Breast epithelium (tissue), 4 donors: ENCODE measurements around the gene ZFAND2A. TPM values are rescaled to one million over a fixed set of nuclear protein-coding genes. Genes with fewer than 3 reads are reported as not detected.
"Not testable (repeated sequence)": the region's sequence is repeated elsewhere in the genome, so short reads cannot be mapped to it uniquely, and the experiment has no call there.

Experiments used
- DNase-seq, 2 donors: peaks; one replicate each; pipeline ENCODE4 v3.0.0-alpha.2; 2019; ENCODE audit warnings: low spot score in 2 of 2
- H3K27ac ChIP-seq, 2 donors: fragments of 200-600 bp; sonication (generic) in 1 of 2; one replicate each; pipeline ENCODE4 v1.5.1; 2016 to 2019; ENCODE audit warnings: mild to moderate bottlenecking in 1 of 2
- H3K27me3 ChIP-seq, 2 donors: fragments of 200-600 bp; sonication (generic) in 1 of 2; one replicate each; pipeline versions ENCODE4 v1.5.1 to v1.6.0; 2017 to 2019; ENCODE audit warnings: control low read depth in 1 of 2, mild to moderate bottlenecking in 1 of 2
- H3K36me3 ChIP-seq: fragments of 200-600 bp; one replicate; pipeline ENCODE4 v1.5.1; 2019
- H3K4me1 ChIP-seq, 2 donors: fragments of 200-600 bp; sonication (generic); one replicate each; pipeline ENCODE4 v1.5.1; 2016 to 2019; ENCODE audit warnings: control low read depth in 1 of 2
- H3K4me3 ChIP-seq, 3 donors: fragments of 200-600 bp; sonication (generic); 1 replicate in 2 of 3; 2 replicates in 1 of 3; pipeline ENCODE4 v1.5.1; 2016 to 2019; ENCODE audit warnings: mild to moderate bottlenecking in 3 of 3, moderate library complexity in 2 of 3
- H3K9me3 ChIP-seq, 2 donors: fragments of 200-600 bp; sonication (generic) in 1 of 2; one replicate each; pipeline ENCODE4 v1.5.1; 2016 to 2019; ENCODE audit warnings: control low read depth in 1 of 2
- CTCF ChIP-seq, 3 donors: fragments of 450-650 bp; IDR thresholded peaks; one replicate each; pipeline ENCODE4 v1.5.1; 2016 to 2017; ENCODE audit warnings: antibody characterized with exemption in 3 of 3, mild to moderate bottlenecking in 3 of 3, moderate library complexity in 3 of 3
- POLR2A ChIP-seq: fragments of 450-650 bp; IDR thresholded peaks from one replicate; pipeline ENCODE4 v1.6.1; 2016; ENCODE audit warnings: antibody characterized with exemption, mild to moderate bottlenecking, moderate library complexity
- POLR2AphosphoS5 ChIP-seq, 3 donors: sonication (generic); formaldehyde crosslinking; IDR thresholded peaks; one replicate each; pipeline ENCODE4 v1.6.1; 2017; ENCODE audit warnings: antibody characterized with exemption in 3 of 3
- intact Hi-C: fragments of 100-400 bp; cut with DNase I; formaldehyde crosslinking; loops from one replicate; pipeline ENCODE4 v1.15.1; 2023; ENCODE audit warnings: low total_unique reads
- total RNA-seq, 3 donors: library from RNA; depleted of rRNA; stranded (reverse); fragments of >200 nt; gene quantifications; one replicate each; pipeline ENCODE4 v1.1.0, GENCODE V29; 2016

ZFAND2A gene
- total RNA-seq, 3 donors from 2014 or later = 31.9 to 41.6 (median 34.1) TPM

GRCh38 chr7:1200045-1200444 is 40.0 kb upstream of the ZFAND2A start:
- H3K27me3 ChIP-seq = peaks cover 0 to 34% of the 10 kb centered on the region in 2 donors

DNA sequence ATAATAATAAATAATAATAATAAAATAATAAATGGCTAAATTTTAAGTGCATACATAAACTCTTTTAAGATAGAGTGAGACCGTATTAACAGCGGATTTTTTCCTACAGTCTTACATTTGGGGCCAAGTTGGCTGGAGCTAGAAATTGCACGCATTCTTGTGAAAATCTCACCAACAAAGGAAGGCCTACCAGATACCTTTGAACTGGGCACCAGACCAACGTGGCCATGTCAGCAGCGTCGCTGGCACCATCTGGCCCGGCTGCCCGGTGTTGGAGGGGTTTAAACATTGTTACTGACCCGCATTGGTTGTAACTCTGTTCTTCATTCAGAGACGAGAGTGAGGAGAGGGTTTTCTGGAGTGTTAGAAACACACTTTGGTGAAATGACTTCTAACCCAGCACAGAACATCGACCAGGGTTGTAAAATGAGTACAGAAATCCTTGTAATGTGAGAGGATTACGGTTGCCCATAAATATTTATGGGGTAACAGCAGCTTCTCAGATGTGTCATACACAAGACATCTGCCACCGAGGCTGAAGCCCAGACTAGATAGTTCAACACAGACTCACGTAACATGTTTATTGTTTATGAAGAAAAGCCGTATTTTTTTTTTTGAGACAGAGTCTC is 38.1 kb upstream of the ZFAND2A start:
- Histone ChIP-seq H3K27me3 (peaks cover 0 to 45% of the 10 kb centered on the region in 2 donors), H3K4me1 (no peaks in the 10 kb centered on the region), H3K27ac (no peak overlapping the region), H3K4me3 (no peak overlapping the region), H3K9me3 (no peaks in the 10 kb centered on the region), H3K36me3 (no peaks in the 10 kb centered on the region)
- DNase-seq = no peak
- intact Hi-C loops = no loop called here
- TF ChIP-seq POLR2AphosphoS5 (IDR thresholded peaks at IDR 0.05) (no peak), CTCF (IDR thresholded peaks at IDR 0.05) (no peak), POLR2A (no peak)

More at GRCh38 chr7:1200045-1200444, 40.0 kb upstream of the ZFAND2A start:
- no peak overlapping the region for H3K4me3 ChIP-seq
- DNase-seq = no peak
- no peaks in the 10 kb centered on the region for H3K36me3 ChIP-seq
- no peaks in the 10 kb centered on the region for H3K4me1 ChIP-seq
- TF ChIP-seq POLR2A (no peak), POLR2AphosphoS5 (IDR thresholded peaks at IDR 0.05) (no peak), CTCF (IDR thresholded peaks at IDR 0.05) (no peak)
- no peaks in the 10 kb centered on the region for H3K9me3 ChIP-seq
- no peak overlapping the region for H3K27ac ChIP-seq
- intact Hi-C loops = no loop called here

GRCh38 chr7:1196950-1197349 is 37.0 kb upstream of the ZFAND2A start:
- intact Hi-C loops = no loop called here
- H3K27me3 ChIP-seq = peaks cover 0 to 53% of the 10 kb centered on the region in 2 donors
- DNase-seq = no peak
- H3K4me1 ChIP-seq = no peaks in the 10 kb centered on the region
- no peaks in the 10 kb centered on the region for H3K9me3 ChIP-seq
- H3K27ac ChIP-seq = no peak overlapping the region
- no peak overlapping the region for H3K4me3 ChIP-seq
- TF ChIP-seq CTCF (IDR thresholded peaks at IDR 0.05) (no peak), POLR2AphosphoS5 (IDR thresholded peaks at IDR 0.05) (no peak), POLR2A (no peak)
- no peaks in the 10 kb centered on the region for H3K36me3 ChIP-seq

DNA sequence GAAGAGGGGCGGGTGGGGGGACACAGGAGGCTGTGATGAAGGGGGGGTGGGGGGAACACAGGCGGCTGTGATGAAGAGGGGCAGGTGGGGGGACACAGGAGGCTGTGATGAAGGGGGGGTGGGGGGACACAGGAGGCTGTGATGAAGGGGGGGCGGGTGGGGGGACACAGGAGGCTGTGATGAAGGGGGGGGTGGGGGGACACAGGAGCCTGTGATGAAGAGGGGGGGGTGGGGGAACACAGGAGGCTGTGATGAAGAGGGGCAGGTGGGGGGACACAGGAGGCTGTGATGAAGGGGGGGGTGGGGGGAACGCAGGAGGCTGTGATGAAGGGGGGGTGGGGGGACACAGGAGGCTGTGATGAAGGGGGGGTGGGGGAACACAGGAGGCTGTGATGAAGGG is 36.4 kb upstream of the ZFAND2A start:
- peaks cover 0 to 50% of the 10 kb centered on the region in 2 donors for H3K27me3 ChIP-seq
- H3K9me3 ChIP-seq, H3K4me1 ChIP-seq, H3K27ac ChIP-seq, H3K36me3 ChIP-seq, intact Hi-C loops, DNase-seq, H3K4me3 ChIP-seq: not testable (repeated sequence)

GRCh38 chr7:1193593-1194424 is 33.8 kb upstream of the ZFAND2A start:
- Histone ChIP-seq H3K9me3 (no peaks in the 10 kb centered on the region), H3K27ac (no peak overlapping the region), H3K36me3 (no peaks in the 10 kb centered on the region), H3K27me3 (peaks cover 0 to 41% of the 10 kb centered on the region in 2 donors), H3K4me3 (no peak overlapping the region), H3K4me1 (no peaks in the 10 kb centered on the region)
- intact Hi-C loops = no loop called here
- TF ChIP-seq POLR2AphosphoS5 (IDR thresholded peaks at IDR 0.05) (no peak), CTCF (IDR thresholded peaks at IDR 0.05) (peak in 2 of 3 donors; percentile 22 to 35), POLR2A (no peak)
- DNase-seq = no peak
